COLO668 (cell line): ENCODE results near the gene CDH24.

Experiments
- DNase-seq: peaks from one replicate; lab custom pipeline; 2025; ENCODE audit not compliant: unreplicated experiment; lab: John Stamatoyannopoulos, UW

Gene CDH24

DNA sequence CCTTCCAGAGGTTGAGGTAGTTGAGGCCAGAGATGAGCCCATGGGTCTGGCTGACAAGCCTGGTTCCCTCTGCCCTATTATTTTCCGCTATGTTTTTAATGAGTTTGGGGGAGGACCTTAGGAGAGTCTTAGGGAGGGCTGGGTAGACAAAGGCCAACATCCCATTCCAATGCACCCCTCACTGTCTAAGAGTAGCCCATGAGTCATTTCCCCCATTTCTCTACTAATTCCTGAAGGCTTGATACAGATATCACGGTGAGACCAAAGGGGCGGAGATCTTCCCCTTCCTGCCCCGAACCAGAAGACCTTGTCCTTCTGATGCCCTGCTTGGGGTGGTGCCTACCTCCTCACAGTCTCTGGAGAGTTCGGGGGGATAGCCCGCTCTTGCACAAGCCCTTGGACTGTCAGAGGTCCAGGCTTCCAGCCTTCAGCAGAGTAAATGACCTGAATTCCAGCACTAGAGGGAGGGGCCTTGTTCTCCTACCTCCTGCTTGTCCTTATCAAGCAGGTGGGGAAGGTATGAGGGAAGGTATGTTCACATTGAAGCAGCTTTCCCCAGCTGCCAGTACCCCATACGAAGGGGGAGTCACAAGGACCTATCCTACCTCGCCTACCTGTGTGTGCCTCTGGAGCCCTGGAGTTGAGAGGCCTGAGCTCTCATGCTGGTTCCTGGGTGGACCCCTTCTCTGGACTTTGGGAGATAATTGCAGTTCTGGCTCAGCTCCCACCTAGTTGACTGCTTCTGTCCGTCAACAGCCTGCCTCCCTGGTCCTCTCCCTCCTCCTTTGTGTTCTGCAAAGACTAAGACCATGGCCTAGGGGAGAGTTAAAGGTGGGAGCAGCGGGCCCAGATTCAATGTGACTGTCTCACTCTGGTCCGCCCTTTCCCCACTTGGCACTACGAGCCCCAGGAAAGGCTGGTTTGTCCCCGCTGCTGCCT, 11.6 kb downstream of the CDH24 start:
- DNase-seq = no peak

DNA sequence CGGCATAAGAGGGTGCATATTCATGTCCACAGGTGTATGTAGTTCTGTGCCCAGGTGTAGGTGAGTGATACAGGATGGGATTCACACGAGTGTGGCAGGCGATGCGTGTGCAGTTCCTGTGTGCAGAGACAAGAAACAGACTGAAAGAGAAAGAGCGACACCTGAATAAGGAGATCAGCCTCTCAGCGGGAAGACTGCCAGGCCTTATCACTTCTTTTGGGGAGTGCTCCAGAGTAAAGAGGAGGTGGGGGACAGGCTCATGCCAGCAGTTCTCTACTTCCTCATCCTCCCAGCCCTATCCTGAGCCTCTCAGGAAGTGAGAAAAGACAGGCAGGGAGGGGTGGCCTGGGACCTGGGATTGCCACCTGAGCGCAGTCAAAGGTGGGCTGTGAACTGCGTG, 12.5 kb downstream of the CDH24 start:
- DNase-seq = no peak

DNA sequence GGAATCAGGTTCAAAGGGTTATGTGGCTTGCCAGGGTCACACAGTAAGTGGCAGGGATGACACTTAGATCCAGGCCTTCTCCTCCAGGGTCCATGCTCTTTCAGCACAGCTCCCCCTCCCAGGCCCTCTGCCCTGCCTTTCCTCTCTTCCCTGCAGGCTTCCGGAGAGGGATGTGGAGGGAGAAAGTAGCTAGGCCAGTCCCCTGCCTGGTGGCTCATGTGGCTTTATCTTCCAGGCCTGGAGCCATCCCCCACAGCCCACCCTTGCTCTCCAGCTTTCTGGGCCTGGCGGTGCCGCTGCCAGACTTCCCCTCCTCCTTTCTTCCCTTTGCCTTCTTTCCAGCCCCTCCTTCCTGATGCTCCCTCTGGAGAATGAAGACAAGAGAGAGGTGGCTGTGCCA, 13.6 kb downstream of the CDH24 start:
- DNase-seq = no peak

DNA sequence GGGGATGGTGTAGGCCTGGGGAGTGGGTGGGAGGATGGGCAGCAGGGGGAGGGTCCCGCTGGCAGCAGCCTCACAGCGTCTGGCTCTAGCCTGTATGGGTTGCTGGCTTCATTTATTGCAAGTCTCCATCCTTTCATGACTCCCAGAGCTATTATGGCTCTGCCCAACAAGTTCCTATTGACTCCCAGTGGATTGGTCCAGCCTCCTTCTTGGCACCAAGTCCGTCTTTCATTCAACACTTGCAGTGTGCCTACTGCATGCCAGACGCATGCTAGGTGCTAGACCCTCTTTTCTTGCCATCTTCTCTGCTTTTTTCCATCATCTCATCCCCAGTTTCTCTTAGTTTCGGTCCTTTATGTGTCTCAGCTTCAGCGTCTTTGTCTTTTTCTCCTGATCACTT, 14.2 kb downstream of the CDH24 start:
- no peak for DNase-seq

DNA sequence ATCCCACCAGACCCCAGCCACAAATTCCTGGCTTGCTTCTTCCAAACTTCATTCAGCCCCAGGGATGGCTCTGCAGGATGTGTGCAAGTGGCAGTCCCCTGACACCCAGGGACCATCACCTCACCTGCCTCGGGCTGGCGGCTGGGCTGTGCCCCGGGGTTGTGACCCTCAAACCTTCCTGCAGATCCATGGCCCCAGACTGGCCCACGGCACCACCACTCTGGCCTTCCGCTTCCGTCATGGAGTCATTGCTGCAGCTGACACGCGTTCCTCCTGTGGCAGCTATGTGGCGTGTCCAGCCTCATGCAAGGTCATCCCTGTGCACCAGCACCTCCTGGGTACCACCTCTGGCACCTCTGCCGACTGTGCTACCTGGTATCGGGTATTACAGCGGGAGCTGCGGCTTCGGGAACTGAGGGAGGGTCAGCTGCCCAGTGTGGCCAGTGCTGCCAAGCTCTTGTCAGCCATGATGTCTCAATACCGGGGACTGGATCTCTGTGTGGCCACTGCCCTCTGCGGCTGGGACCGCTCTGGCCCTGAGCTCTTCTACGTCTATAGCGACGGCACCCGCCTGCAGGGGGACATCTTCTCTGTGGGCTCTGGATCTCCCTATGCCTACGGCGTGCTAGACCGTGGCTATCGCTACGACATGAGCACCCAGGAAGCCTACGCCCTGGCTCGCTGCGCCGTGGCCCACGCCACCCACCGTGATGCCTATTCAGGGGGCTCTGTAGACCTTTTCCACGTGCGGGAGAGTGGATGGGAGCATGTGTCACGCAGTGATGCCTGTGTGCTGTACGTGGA, 15.0 kb downstream of the CDH24 start, which contains the start of gene PSMB11:
PSMB11 (plus strand) TSS at position 51 of the 804 bp plus-strand sequence; CDS start at position 65, 14 bp downstream.
- DNase-seq = no peak

DNA sequence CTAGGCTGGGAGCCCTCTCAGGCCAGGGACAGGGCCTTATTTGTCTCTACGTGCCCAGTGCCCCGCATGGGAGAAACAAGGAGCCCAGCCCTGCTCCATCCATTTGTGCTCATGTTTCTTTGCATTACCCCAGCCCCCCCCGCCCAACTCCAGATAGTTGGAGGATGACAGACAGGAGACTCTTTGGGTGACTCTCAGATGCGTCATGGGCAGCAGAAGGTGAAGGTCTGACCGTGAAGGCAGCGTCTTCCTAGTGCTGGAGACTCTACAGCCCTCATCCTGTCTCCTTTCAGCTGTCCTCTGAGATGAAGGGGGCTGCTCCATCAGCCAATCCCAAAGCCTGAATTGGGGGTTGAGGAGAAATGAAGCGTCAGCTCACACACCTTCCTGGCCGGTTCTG, 15.6 kb downstream of the CDH24 start:
- DNase-seq = no peak

DNA sequence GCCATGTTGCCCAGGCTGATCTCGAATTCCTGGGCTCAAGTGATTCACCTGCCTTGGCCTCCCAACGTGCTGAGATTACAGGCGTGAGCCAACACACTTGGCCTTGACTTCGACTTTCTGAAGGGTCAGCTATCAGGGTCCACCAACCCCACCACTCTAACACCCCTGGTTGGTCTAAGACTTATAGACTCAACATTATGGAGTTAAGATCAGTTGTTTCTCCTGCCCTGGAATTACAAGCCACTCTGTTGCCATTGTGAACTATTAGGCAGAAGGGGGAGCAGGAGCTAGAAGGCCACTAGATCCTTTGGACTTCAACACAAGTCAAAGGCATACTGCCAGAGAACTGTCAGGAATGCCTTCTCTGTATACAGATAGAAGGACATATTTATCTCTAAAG, 17.2 kb downstream of the CDH24 start:
- no peak for DNase-seq

DNA sequence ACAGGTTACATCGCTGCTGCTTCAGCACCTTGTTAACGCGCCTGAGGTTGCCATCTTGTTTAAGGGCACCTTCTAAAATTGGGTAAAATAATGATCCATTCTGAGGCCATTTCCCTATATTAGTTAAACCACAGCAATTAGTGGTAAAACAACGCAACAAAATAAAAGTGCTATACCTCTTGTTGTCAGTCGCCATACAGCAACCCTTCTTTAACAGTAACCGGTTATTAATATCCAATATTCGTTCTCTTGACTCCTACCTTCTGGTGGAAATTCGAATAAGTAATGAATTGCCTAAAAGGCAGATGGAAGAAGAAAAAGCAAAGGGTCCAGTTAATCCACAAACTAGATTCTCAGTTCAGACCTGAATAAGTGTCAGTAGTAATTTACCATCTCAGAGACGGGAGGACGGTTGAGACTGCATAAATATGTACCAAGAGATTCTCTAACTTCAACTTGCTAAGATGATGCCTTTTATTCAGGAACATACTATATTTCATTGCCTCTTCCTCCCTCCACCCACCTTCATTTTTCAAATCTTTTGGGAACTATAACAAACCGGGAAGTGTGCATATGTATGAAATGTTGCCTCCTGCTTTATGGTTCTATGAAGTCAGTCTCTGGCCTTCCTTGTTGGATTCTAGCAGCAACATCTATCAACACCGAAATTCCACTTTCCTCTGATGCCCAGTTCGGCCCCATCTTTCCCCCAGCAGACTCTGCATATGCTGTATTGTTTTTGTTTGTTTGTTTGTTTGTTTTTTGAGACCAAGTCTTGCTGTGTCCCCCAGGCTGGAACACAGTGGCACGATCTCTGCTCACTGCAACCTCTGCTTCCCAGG, 21.8 kb downstream of the CDH24 start:
- no peak for DNase-seq

DNA sequence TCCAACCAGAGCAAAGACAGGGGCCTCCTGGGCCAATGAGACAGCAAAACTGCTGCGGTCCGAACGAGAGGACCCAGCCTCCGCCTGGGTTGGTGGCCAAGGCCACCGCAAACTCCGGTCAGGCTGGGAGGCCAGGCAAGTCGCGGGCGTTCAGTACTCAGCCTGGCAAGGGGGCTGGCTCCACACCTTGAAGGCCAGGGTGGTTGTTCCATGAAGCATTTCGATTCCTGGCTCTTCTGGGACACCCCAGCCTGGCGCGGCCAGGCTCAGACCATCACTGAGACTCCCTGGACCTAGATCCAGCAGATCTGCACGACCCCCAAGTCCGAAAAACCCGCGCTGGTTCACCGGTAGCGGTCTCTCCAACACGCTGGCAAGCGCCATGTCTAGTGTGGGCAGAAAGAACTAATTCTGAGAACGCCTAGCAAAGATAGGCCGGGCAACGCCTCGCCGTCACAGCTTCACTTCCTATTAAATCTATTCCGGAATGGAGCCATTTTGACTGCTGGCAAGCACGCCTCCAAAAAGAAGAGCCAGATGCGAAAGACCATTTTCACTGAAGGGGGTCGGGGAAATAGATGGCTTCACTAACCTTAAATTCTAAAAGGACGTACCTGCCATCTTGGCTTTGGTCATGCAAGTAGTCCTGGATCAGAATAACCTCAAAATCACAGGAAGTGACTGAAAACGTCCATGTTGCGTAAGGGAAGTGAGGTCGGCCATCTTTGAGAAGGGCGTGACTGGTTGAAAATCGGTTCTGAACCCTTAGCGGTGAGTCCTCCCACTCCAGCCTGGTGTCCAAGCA, 22.6 kb downstream of the CDH24 start, which contains the start of gene PSMB5:
PSMB5 (minus strand) TSS at position 403 of the 805 bp plus-strand sequence; CDS start at position 384, 19 bp downstream.
- DNase-seq = no peak

DNA sequence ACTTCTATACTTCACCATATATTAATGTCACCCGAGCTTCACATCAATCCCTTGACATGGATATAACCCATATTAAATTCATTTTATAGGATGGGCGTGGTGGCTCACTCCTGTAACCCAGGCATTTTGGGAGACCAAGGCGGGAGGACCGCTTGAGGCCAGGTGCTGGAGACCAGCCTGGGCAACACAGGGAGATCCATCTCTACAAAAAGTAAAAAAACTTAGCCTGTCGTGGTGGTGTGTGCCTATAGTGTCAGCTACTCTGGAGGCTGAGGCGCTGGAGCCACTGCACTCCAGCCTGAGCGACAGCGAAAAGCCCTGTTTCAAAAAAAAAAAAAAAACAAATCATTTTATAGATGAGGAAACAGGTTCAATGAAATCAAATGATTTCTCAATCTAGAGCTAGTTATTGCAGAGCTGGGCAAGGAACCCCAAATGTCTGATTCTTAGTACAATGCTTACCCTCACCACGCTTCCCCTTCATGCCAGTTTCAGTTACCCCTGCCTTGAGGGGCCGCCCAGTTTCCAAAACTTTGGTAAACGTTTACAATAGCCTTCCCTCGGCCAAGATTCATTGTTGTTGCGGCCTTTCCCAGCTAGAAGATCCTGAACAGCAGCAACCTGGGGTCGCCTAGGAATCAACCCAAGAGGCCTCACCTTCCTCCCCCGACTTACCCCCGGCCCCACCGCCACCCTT, 23.4 kb downstream of the CDH24 start:
- no peak for DNase-seq

DNA sequence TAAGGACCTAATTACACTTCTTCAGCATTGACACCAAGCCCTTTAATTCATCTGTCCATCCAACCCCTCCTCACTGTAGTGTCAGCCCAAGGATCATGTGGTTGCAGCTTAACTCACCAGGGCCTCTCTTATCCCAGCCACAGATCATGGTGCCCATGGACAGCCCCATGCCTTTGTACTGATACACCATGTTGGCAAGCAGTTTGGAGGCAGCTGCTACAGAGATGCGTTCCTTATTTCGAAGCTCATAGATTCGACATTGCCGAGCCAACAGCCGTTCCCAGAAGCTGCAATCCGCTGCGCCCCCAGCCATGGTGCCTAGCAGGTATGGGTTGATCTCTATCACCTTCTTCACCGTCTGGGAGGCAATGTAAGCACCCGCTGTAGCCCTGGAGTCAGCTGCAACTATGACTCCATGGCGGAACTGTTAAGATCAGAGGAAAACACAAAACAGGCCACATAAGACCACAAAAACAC, 24.0 kb downstream of the CDH24 start:
- no peak for DNase-seq

DNA sequence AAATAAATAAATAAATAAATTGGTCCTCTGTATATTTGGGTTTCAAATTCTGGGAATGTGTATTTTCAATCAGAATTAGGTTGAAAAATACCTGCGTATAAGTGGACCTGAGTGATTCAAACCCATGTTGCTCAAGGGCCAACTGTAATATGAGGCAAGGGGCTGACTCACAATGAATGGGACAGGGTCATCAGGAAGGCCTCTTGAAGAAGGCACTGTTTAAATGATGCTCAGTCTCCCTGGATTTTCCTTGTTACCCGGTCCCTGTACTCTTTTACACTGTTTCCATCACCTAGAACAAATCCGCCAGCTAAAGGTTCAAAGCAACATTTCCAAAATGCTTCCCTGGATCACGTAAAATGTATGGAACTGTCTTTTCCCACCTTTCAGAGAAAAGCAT, 26.4 kb downstream of the CDH24 start:
- no peak for DNase-seq

DNA sequence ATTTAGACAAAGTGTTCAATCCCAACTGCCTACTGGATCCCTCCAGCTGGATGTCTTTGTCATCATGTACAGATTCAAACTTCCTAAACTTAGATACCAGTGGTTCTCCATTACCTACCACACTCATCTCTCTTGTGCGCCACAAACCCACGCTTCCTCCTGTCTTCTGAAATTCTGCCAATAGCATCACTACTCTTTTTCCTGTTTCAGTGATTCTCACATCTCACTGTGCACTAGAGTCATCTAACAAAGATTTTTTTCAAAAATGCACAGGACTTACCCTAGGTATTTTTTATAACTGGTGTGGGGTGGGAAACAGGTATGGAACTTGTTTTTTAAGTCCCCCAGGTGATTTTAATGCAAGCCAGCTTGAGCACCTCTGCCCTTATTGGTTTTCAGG, 28.5 kb downstream of the CDH24 start:
- no peak for DNase-seq

DNA sequence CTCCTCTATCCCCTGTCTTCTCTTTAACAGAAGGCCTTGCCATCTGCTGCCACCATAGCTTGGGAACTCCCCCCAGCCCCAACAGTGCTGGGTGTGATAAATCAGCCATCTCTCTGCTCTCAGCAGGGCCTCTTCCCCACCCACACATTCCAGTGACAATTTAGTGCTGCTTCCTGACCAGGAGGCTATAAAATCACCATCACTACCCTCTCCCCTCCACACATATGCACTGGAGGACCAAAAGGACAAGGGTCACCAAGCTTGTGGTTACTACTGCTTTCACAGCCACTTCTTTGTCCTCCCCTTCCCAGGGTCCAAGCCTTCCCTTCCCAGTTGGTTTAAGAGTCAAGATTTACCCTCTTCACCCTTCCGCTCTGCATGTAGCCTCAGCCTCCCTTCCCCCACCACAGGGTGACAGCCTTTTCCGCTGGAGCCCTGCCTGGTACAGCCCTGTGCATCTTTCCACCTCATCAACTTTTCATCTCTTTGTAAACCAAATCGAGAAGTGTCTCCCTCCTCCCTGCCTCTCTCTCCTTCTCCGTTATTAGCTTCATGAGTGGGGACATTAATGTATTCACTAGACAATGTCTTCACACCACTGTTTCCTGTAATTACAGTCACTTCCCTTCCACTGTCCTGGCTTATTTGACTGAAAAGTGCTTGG, 32.0 kb downstream of the CDH24 start:
- DNase-seq = no peak

DNA sequence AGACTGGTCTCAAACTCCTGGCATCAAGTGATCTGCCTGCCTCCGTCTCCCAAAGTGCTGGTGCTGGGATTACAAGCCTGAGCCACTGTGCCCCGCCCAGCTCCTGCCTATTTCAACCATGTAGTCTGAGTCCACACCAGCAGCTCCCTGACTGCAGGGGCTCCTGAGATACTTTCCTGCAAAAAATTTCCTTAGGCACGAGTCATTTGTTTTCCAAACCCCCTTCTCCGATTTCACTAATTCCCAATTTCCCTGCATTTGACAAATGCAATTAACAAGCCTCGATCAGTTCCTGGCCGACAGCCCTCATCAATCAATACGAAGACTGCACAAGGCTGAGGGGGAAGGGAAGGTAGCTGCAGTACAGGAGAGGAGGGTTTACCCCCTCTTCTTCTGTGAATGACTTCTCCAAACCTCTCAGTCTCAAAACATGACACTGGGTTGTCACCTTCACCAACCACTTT, 32.7 kb downstream of the CDH24 start:
- no peak for DNase-seq

DNA sequence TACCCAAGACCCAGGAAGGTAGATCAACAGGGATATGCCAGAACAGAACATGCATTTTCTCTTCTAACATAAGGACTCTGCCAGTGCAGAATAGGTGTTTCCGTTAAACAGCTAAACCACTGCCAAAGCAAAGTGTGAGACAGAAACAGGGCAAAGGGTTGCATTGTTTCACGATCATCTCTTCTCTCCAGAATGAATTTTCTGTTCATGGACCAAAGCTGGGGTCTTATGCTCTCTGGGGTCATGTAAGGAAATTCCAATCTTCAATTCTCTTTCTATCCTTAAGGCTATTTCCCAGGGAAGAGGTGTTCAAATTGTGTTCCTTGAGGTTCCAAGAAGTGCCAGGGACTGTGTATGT, 33.5 kb downstream of the CDH24 start:
- DNase-seq = no peak

DNA sequence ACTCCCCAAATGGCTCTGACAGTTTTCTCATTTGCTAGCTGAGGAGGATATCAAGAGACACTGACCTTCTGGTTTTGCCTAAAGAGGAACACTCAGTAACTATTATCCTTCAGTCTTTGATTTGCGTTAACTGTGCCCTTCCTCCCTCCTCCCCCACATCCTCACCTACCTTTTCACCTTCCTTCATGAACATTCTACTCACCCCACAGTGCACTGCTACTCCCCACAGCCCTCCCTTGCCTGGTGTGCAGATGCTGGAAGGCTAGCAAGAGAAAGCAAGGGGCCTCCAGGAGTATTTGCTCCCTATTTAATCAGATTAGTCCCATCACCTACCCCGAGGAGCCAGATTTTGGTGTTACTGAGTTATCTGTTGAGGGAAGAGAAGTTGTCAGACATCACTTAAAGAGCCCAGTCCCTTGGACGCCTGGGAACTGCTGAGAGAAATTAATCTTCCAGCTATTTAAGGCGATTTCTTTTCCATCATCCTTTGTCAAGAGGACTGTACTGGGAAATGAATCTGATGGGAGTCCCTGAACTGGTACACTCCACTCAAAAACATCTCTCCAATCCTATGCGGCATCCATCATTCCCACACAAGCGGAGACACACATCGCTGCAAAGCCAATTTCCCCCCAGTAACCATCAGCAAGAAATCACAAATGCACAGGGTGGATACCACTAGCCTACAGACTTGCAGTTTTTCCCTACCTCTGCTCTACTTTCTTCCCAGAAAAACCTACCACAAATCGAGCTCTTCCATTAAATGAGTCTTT, 34.1 kb downstream of the CDH24 start:
- no peak for DNase-seq

DNA sequence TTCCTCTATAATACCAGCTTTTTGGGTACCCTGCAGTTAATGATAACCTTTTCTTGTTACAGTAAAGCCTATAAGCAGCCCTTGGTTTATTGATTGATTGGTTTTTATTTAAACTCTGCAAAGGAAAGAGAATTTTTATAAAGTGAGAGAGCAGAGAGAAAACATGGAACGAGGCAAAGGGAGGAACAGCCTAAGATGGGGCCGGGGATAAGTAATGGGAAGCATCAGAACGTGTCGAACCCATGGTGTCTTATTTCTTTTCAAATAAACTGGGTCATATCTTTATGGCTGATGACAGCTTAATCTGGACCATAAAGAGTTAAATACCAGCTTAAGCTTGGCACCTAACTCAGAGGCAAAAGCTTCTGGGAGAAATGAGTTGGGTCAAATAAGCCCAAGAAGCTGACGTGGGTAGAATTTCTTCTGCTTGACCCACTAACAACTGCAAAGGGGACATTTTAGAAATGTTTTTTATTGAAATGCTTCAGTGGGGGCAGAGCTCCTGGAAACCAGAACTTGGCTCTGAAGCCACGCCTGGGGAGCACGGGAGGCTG, 35.4 kb downstream of the CDH24 start:
- DNase-seq = no peak
